HEK293 (cell line): ENCODE results near the gene CINP.

Experiments used
- CTCF ChIA-PET: fragments of 350-600 bp; formaldehyde crosslinking; extraction: SDS; loops from one replicate; lab custom pipeline; 2021; ENCODE audit warnings: antibody characterized with exemption; lab: Yijun Ruan, JAX
- POLR2A ChIA-PET: fragments of 300-600 bp; formaldehyde crosslinking; extraction: SDS; loops from one replicate; lab custom pipeline; 2020; ENCODE audit warnings: antibody characterized with exemption, inconsistent platforms; lab: Yijun Ruan, JAX
- H3K27ac ChIP-seq: fragments of 200-500 bp; sonication (Bioruptor generic); 2 replicates; pipeline ENCODE4 v1.5.1; 2014; ENCODE audit warnings: low read depth, low read length, control low read depth, inconsistent platforms; ENCODE audit errors: extremely low read depth
- H3K36me3 ChIP-seq, 2 experiments: fragments of 200-500 bp in 1 of 2; sonication (Bioruptor generic) in 1 of 2; 1 replicate in 1 of 2; 2 replicates in 1 of 2; pipeline ENCODE4 v1.5.1; 2014 to 2017; ENCODE audit warnings: inconsistent platforms in 2 of 2, low read length in 2 of 2; ENCODE audit not compliant: control insufficient read depth in 2 of 2, insufficient read depth in 1 of 2
- H3K4me1 ChIP-seq: fragments of 200-500 bp; sonication (Bioruptor generic); 2 replicates; pipeline ENCODE4 v1.5.1; 2014; ENCODE audit warnings: mild to moderate bottlenecking, low read length, inconsistent platforms; ENCODE audit not compliant: control insufficient read depth, insufficient read depth
- H3K4me3 ChIP-seq: 2 replicates; pipeline ENCODE4 v1.5.1; 2011; ENCODE audit warnings: low read depth, mild to moderate bottlenecking, control low read depth, low read length, moderate library complexity
- H3K9me3 ChIP-seq: fragments of 200-500 bp; sonication (Bioruptor generic); 2 replicates; pipeline ENCODE4 v1.5.1; 2014; ENCODE audit warnings: low read depth, low read length, inconsistent platforms; ENCODE audit not compliant: control insufficient read depth, insufficient read depth
- GLI4 ChIP-seq: fragments of 450-650 bp; formaldehyde crosslinking; IDR thresholded peaks from 2 replicates; pipeline ENCODE4 v1.5.1; 2016; ENCODE audit warnings: missing biosample characterization, missing genetic modification characterization
- HOXA7 ChIP-seq: sonication (generic); formaldehyde crosslinking; IDR thresholded peaks from 2 replicates; pipeline ENCODE4 v1.8.1; 2022; ENCODE audit warnings: missing genetic modification reagents, borderline replicate concordance
- KLF8 ChIP-seq: fragments of 450-650 bp; formaldehyde crosslinking; IDR thresholded peaks from 2 replicates; pipeline ENCODE4 v1.5.1; 2016; ENCODE audit warnings: missing biosample characterization, missing genetic modification characterization
- OSR2 ChIP-seq: fragments of 450-650 bp; formaldehyde crosslinking; IDR thresholded peaks from 2 replicates; pipeline ENCODE4 v1.5.1; 2016; ENCODE audit warnings: missing biosample characterization, missing genetic modification characterization
- REPIN1 ChIP-seq: fragments of 450-650 bp; formaldehyde crosslinking; IDR thresholded peaks from 2 replicates; pipeline ENCODE4 v1.5.1; 2017; ENCODE audit warnings: missing biosample characterization, missing genetic modification characterization, low read depth
- SALL2 ChIP-seq: fragments of 450-650 bp; formaldehyde crosslinking; IDR thresholded peaks from 2 replicates; pipeline ENCODE4 v1.5.0; 2017; ENCODE audit warnings: missing biosample characterization, mild to moderate bottlenecking, missing genetic modification characterization, borderline replicate concordance
- WT1 ChIP-seq: fragments of 450-650 bp; formaldehyde crosslinking; IDR thresholded peaks from 2 replicates; pipeline ENCODE4 v1.5.1; 2016; ENCODE audit warnings: missing biosample characterization, missing genetic modification characterization
- ZBTB21 ChIP-seq: fragments of 450-650 bp; formaldehyde crosslinking; IDR thresholded peaks from 2 replicates; pipeline ENCODE4 v1.5.1; 2017; ENCODE audit warnings: missing biosample characterization, missing genetic modification characterization
- ZFP3 ChIP-seq: fragments of 450-650 bp; formaldehyde crosslinking; IDR thresholded peaks from 2 replicates; pipeline ENCODE4 v1.5.1; 2016; ENCODE audit warnings: low read depth, missing biosample characterization, missing genetic modification characterization
- ZFP41 ChIP-seq: fragments of 450-650 bp; formaldehyde crosslinking; IDR thresholded peaks from 2 replicates; pipeline ENCODE4 v1.5.1; 2016; ENCODE audit warnings: missing biosample characterization, missing genetic modification characterization, borderline replicate concordance
- ZFP69B ChIP-seq: fragments of 450-650 bp; formaldehyde crosslinking; IDR thresholded peaks from 2 replicates; pipeline ENCODE4 v1.5.1; 2016; ENCODE audit warnings: missing biosample characterization, missing genetic modification characterization
- ZNF175 ChIP-seq: fragments of 450-650 bp; formaldehyde crosslinking; IDR thresholded peaks from 2 replicates; pipeline ENCODE4 v1.5.1; 2016; ENCODE audit warnings: missing biosample characterization, missing genetic modification characterization
- ZNF19 ChIP-seq: fragments of 450-650 bp; formaldehyde crosslinking; IDR thresholded peaks from 2 replicates; pipeline ENCODE4; 2016; ENCODE audit warnings: missing biosample characterization, missing genetic modification characterization, low read depth
- ZNF280C ChIP-seq: fragments of 450-650 bp; formaldehyde crosslinking; IDR thresholded peaks from 2 replicates; pipeline ENCODE4 v1.5.1; 2016; ENCODE audit warnings: missing biosample characterization, missing genetic modification characterization
- ZNF302 ChIP-seq: fragments of 450-650 bp; formaldehyde crosslinking; IDR thresholded peaks from 2 replicates; pipeline ENCODE4 v1.5.1; 2016; ENCODE audit warnings: missing biosample characterization, missing genetic modification characterization, low read depth
- ZNF324 ChIP-seq: fragments of 450-650 bp; formaldehyde crosslinking; IDR thresholded peaks from 2 replicates; pipeline ENCODE4 v1.5.1; 2016; ENCODE audit warnings: missing biosample characterization, missing genetic modification characterization
- ZNF398 ChIP-seq: fragments of 450-650 bp; formaldehyde crosslinking; IDR thresholded peaks from 2 replicates; pipeline ENCODE4 v1.5.1; 2017; ENCODE audit warnings: missing biosample characterization, missing genetic modification characterization
- ZNF426 ChIP-seq: fragments of 450-650 bp; formaldehyde crosslinking; IDR thresholded peaks from 2 replicates; pipeline ENCODE4 v1.5.1; 2017; ENCODE audit warnings: missing biosample characterization, missing genetic modification characterization, mild to moderate bottlenecking, inconsistent platforms, moderate library complexity
- ZNF449 ChIP-seq: fragments of 450-650 bp; formaldehyde crosslinking; IDR thresholded peaks from 2 replicates; pipeline ENCODE4 v1.5.1; 2017; ENCODE audit warnings: missing biosample characterization, mild to moderate bottlenecking, missing genetic modification characterization, moderate library complexity
- ZNF501 ChIP-seq: fragments of 450-650 bp; formaldehyde crosslinking; IDR thresholded peaks from 2 replicates; pipeline ENCODE4 v1.5.1; 2016; ENCODE audit warnings: missing biosample characterization, missing genetic modification characterization
- ZNF660 ChIP-seq: fragments of 450-650 bp; IDR thresholded peaks from 2 replicates; pipeline ENCODE4 v1.5.1; 2018; ENCODE audit warnings: missing biosample characterization, mild to moderate bottlenecking, missing genetic modification characterization
- ZNF701 ChIP-seq: fragments of 450-650 bp; formaldehyde crosslinking; IDR thresholded peaks from 2 replicates; pipeline ENCODE4 v1.5.1; 2016; ENCODE audit warnings: missing biosample characterization, missing genetic modification characterization
- ZNF704 ChIP-seq: fragments of 450-650 bp; formaldehyde crosslinking; IDR thresholded peaks from 2 replicates; pipeline ENCODE4 v1.5.1; 2016; ENCODE audit warnings: missing biosample characterization, missing genetic modification characterization
- ZNF785 ChIP-seq: fragments of 450-650 bp; formaldehyde crosslinking; IDR thresholded peaks from 2 replicates; pipeline ENCODE4 v1.5.1; 2016; ENCODE audit warnings: missing biosample characterization, missing genetic modification characterization
- ZNF792 ChIP-seq: fragments of 450-650 bp; formaldehyde crosslinking; IDR thresholded peaks from 2 replicates; pipeline ENCODE4 v1.5.1; 2016; ENCODE audit warnings: missing biosample characterization, missing genetic modification characterization

Gene CINP

GRCh38 chr14:102333795-102334705 lies 28.6 kb downstream of the CINP start (continued):
- TF ChIP-seq ZNF792 (tag by site-specific recombination): no peak
- no peak for TF ChIP-seq HOXA7 (CRISPR knock-in tag)
- TF ChIP-seq OSR2 (tag by site-specific recombination): no peak
- TF ChIP-seq SALL2 (tag by site-specific recombination): no peak
- no peak for TF ChIP-seq REPIN1 (tag by site-specific recombination)
- no peak for TF ChIP-seq WT1 (tag by site-specific recombination)
- no peak for TF ChIP-seq ZNF302 (tag by site-specific recombination)
- peak; percentile 62 for TF ChIP-seq ZNF398
- no peak for TF ChIP-seq ZFP3

GRCh38 chr14:102333390-102333789 lies 29.3 kb downstream of the CINP start:
- H3K4me3 ChIP-seq: no peak overlapping the region
- TF ChIP-seq ZFP41 (tag by site-specific recombination): no peak
- no peak for TF ChIP-seq ZNF785 (tag by site-specific recombination)
- TF ChIP-seq ZNF704 (tag by site-specific recombination): no peak
- TF ChIP-seq ZNF280C (tag by site-specific recombination): no peak
- TF ChIP-seq ZNF175 (tag by site-specific recombination): no peak
- no peak for TF ChIP-seq KLF8 (tag by site-specific recombination)
- no peak for TF ChIP-seq ZNF426 (tag by site-specific recombination)
- TF ChIP-seq ZNF19 (tag by site-specific recombination): no peak
- no peaks in the 10 kb centered on the region for H3K4me1 ChIP-seq
- peaks cover 46 to 67% of the 10 kb centered on the region in 2 experiments; a peak in 2 of 3 replicates for H3K36me3 ChIP-seq
- CTCF ChIA-PET: interaction anchor here (0.7 to 1.4 kb wide), 2 partner anchors 8 to 372 kb away, joined by 4 read pairs; no protein-coding TSS in a partner anchor
- no peaks in the 10 kb centered on the region for H3K9me3 ChIP-seq
- no peak overlapping the region for H3K27ac ChIP-seq
- POLR2A ChIA-PET: interaction anchor here (1.4 kb wide), 1 partner anchor 29 kb away, joined by 4 read pairs; the partner anchor contains the start of genes CINP and TECPR2

- Histone ChIP-seq H3K9me3 (no peaks in the 10 kb centered on the region), H3K36me3 (peaks cover 33 to 48% of the 10 kb centered on the region in 2 experiments; a peak in 2 of 3 replicates), H3K4me3 (no peak overlapping the region), H3K27ac (no peak overlapping the region), H3K4me1 (no peaks in the 10 kb centered on the region)
- ChIA-PET POLR2A (no interaction called here), CTCF (no interaction called here)
- no peak for TF ChIP-seq ZNF792 (tag by site-specific recombination)
- TF ChIP-seq ZBTB21 (tag by site-specific recombination): no peak
- no peak for TF ChIP-seq ZNF426 (tag by site-specific recombination)
- TF ChIP-seq SALL2 (tag by site-specific recombination): no peak
- no peak for TF ChIP-seq ZNF449 (tag by site-specific recombination)
- no peak for TF ChIP-seq ZFP69B (tag by site-specific recombination)
- no peak for TF ChIP-seq ZNF660
- TF ChIP-seq ZNF324: no peak
- TF ChIP-seq ZNF501 (tag by site-specific recombination): no peak
- no peak for TF ChIP-seq GLI4 (tag by site-specific recombination)
- no peak for TF ChIP-seq ZNF701 (tag by site-specific recombination)
Measured at GRCh38 chr14:102330806-102331205, 31.9 kb downstream of the CINP start.
